IMR-90 (cell line): ENCODE measurements around the gene ATP8B3. TPM values are rescaled to one million over a fixed set of nuclear protein-coding genes. Genes with fewer than 3 reads are reported as not detected.
A peak's percentile ranks its signal among the peaks of the same experiment; 100 is the strongest.

Source experiments
- ATAC-seq: fragments of 200-7000 bp; cut with Tn5 transposase; 2 replicates; pipeline ENCODE4 v1.9.1; 2020; ENCODE audit warnings: low read depth, mild to moderate bottlenecking, moderate library complexity
- BruUV-seq: library from RNA; stranded (reverse); fragments of 400-500 nt; replicated peaks from 2 replicates; lab custom pipeline; 2021; lab: Mats Ljungman, UMichigan
- CTCF ChIA-PET: fragments of 300-600 bp; formaldehyde crosslinking; extraction: SDS; loops from one replicate; lab custom pipeline; 2021; ENCODE audit warnings: antibody characterized with exemption; lab: Yijun Ruan, JAX
- POLR2A ChIA-PET: fragments of 300-600 bp; sonication (Branson Sonifier 250); formaldehyde crosslinking; loops from one replicate; lab custom pipeline; 2022; ENCODE audit warnings: antibody characterized with exemption; ENCODE audit not compliant: unreplicated experiment; lab: Charles Lee
- DNase-seq: peaks from one replicate; pipeline ENCODE4 v3.0.0; 2013
- H2AFZ ChIP-seq: replicated peaks from 2 replicates; pipeline ENCODE3; 2013; ENCODE audit warnings: low read length, mild to moderate bottlenecking; ENCODE audit not compliant: poor library complexity
- H2AK5ac ChIP-seq: 2 replicates; pipeline ENCODE4 v1.6.1; 2013; ENCODE audit warnings: low read depth, low read length, inconsistent platforms
- H2AK9ac ChIP-seq: replicated peaks from 2 replicates; pipeline ENCODE3; 2013; ENCODE audit warnings: mild to moderate bottlenecking, low read depth, low read length, moderate library complexity; ENCODE audit not compliant: poor library complexity
- H2BK120ac ChIP-seq: 2 replicates; pipeline ENCODE4 v1.6.1; 2013; ENCODE audit warnings: low read depth, low read length, inconsistent platforms
- H2BK15ac ChIP-seq: 3 replicates; pipeline ENCODE4 v1.6.1; 2013; ENCODE audit warnings: low read depth, low read length, inconsistent platforms
- H2BK20ac ChIP-seq: 2 replicates; pipeline ENCODE4 v1.6.1; 2013; ENCODE audit warnings: low read depth, mild to moderate bottlenecking, inconsistent platforms, low read length, moderate library complexity
- H2BK5ac ChIP-seq: 2 replicates; pipeline ENCODE4 v1.6.1; 2013; ENCODE audit warnings: mild to moderate bottlenecking, low read depth, low read length, inconsistent platforms; ENCODE audit not compliant: poor library complexity, severe bottlenecking
- H3K14ac ChIP-seq: replicated peaks from 2 replicates; pipeline ENCODE4 v1.6.1; 2013; ENCODE audit warnings: low read depth, low read length, inconsistent platforms
- H3K18ac ChIP-seq: 2 replicates; pipeline ENCODE4 v1.6.1; 2013; ENCODE audit warnings: low read depth, low read length, control low read depth
- H3K23ac ChIP-seq: 2 replicates; pipeline ENCODE4 v1.6.1; 2013; ENCODE audit warnings: low read depth, low read length, inconsistent platforms
- H3K27ac ChIP-seq: 2 replicates; pipeline ENCODE4 v1.5.1; 2013; ENCODE audit warnings: mild to moderate bottlenecking, control low read depth, low read length; ENCODE audit not compliant: insufficient read depth
- H3K27me3 ChIP-seq: 2 replicates; pipeline ENCODE4 v1.6.1; 2013; ENCODE audit warnings: low read length; ENCODE audit not compliant: control insufficient read depth, insufficient read depth
- H3K36me3 ChIP-seq: 2 replicates; pipeline ENCODE4 v1.6.1; 2013; ENCODE audit warnings: low read length, mixed read lengths; ENCODE audit not compliant: control insufficient read depth, insufficient read depth
- H3K4ac ChIP-seq: 2 replicates; pipeline ENCODE4 v1.6.1; 2013; ENCODE audit warnings: low read depth, low read length, inconsistent platforms
- H3K4me1 ChIP-seq: 2 replicates; pipeline ENCODE4 v1.6.1; 2013; ENCODE audit warnings: low read length, mixed read lengths; ENCODE audit not compliant: control insufficient read depth, insufficient read depth
- H3K4me2 ChIP-seq: 2 replicates; pipeline ENCODE4 v1.6.1; 2013; ENCODE audit warnings: low read depth, mild to moderate bottlenecking, control low read depth, low read length, moderate library complexity
- H3K4me3 ChIP-seq: 2 replicates; pipeline ENCODE4 v1.5.1; 2013; ENCODE audit warnings: low read depth, mild to moderate bottlenecking, control low read depth, low read length, moderate library complexity; ENCODE audit not compliant: insufficient read depth
- H3K56ac ChIP-seq: 2 replicates; pipeline ENCODE4 v1.6.1; 2013; ENCODE audit warnings: low read length, inconsistent platforms; ENCODE audit not compliant: insufficient read depth; ENCODE audit errors: extremely low read depth
- H3K79me1 ChIP-seq, 2 experiments: 2 replicates each; pipeline ENCODE4 v1.6.1; 2013; ENCODE audit warnings: low read length in 2 of 2, inconsistent platforms in 1 of 2, low read depth in 1 of 2
- H3K9ac ChIP-seq: 2 replicates; pipeline ENCODE4 v1.6.1; 2013; ENCODE audit warnings: low read depth, low read length, control low read depth
- H3K9me1 ChIP-seq: 2 replicates; pipeline ENCODE4 v1.6.1; 2013; ENCODE audit warnings: low read length, inconsistent platforms; ENCODE audit not compliant: insufficient read depth
- H3K9me3 ChIP-seq: 2 replicates; pipeline ENCODE4 v1.6.1; 2013; ENCODE audit warnings: low read length; ENCODE audit not compliant: control insufficient read depth, insufficient read depth
- H4K20me1 ChIP-seq: 2 replicates; pipeline ENCODE4 v1.6.1; 2013; ENCODE audit warnings: low read length, inconsistent platforms; ENCODE audit not compliant: insufficient read depth
- H4K5ac ChIP-seq: 2 replicates; pipeline ENCODE4 v1.6.1; 2013; ENCODE audit warnings: mild to moderate bottlenecking, low read depth, low read length, control low read depth
- H4K8ac ChIP-seq, 2 experiments: 2 replicates each; pipeline ENCODE4 v1.6.1; 2013; ENCODE audit warnings: low read depth in 2 of 2, low read length in 2 of 2, control low read depth in 1 of 2, inconsistent platforms in 1 of 2
- H4K91ac ChIP-seq: 2 replicates; pipeline ENCODE4 v1.6.1; 2013; ENCODE audit warnings: low read depth, low read length, inconsistent platforms; ENCODE audit not compliant: insufficient read depth
- BHLHE40 ChIP-seq: fragments of 150-350 bp; IDR thresholded peaks from 2 replicates; pipeline ENCODE4 v1.6.1; 2016; ENCODE audit warnings: mild to moderate bottlenecking, low read depth, low read length
- CEBPB ChIP-seq: IDR thresholded peaks from 2 replicates; pipeline ENCODE4 v1.6.1; 2012; ENCODE audit warnings: low read depth, low read length, improper control_type of control experiment
- CTCF ChIP-seq: conservative IDR thresholded peaks from 2 replicates; pipeline ENCODE4 v1.5.1; 2012; ENCODE audit warnings: mild to moderate bottlenecking, low read depth, low read length, improper control_type of control experiment
- MAFK ChIP-seq: IDR thresholded peaks from 2 replicates; pipeline ENCODE4 v1.6.1; 2012; ENCODE audit warnings: low read depth, low read length, improper control_type of control experiment
- MAZ ChIP-seq: IDR thresholded peaks from 2 replicates; pipeline ENCODE4 v1.6.1; 2012; ENCODE audit warnings: low read depth, mild to moderate bottlenecking, low read length, improper control_type of control experiment, moderate library complexity, borderline replicate concordance
- NFE2L2 ChIP-seq: fragments of 150-350 bp; IDR thresholded peaks from 2 replicates; pipeline ENCODE4 v1.6.1; 2016; ENCODE audit warnings: low read depth, mild to moderate bottlenecking, low read length
- POLR2A ChIP-seq: IDR thresholded peaks from 2 replicates; pipeline ENCODE4 v1.6.1; 2012; ENCODE audit warnings: mild to moderate bottlenecking, low read depth, low read length
- RAD21 ChIP-seq: IDR thresholded peaks from 2 replicates; pipeline ENCODE4 v1.6.1; 2012; ENCODE audit warnings: low read length, improper control_type of control experiment
- RFX5 ChIP-seq: IDR thresholded peaks from 2 replicates; pipeline ENCODE4 v1.8.0; 2012; ENCODE audit warnings: low read depth, mild to moderate bottlenecking, low read length, moderate library complexity
- SMC3 ChIP-seq: fragments of 150-350 bp; IDR thresholded peaks from 2 replicates; pipeline ENCODE4 v1.6.1; 2016; ENCODE audit warnings: low read depth, mild to moderate bottlenecking, antibody characterized with exemption, low read length, moderate library complexity
- USF2 ChIP-seq: fragments of 150-350 bp; IDR thresholded peaks from 2 replicates; pipeline ENCODE4 v1.6.1; 2017; ENCODE audit warnings: mild to moderate bottlenecking, antibody characterized with exemption, low read length, low read depth
- WGBS, 2 experiments: methylation state at CpG; one replicate each; pipeline versions ENCODE4 v1.1.5 to v1.1.7; 2013; ENCODE audit warnings: missing lambda C conversion rate in 2 of 2; ENCODE audit not compliant: insufficient read length in 1 of 2; ENCODE audit errors: extremely low coverage in 2 of 2; 5-methylcytosine and 5-hydroxymethylcytosine counted together
- dilution Hi-C: fragments of 300-500 bp; cut with HindIII; formaldehyde crosslinking; loops from one replicate; pipeline ENCODE4 v1.14.3; 2018; ENCODE audit warnings: low sequenced_read_pairs; ENCODE audit not compliant: unreplicated experiment
- in situ Hi-C: fragments of 300-500 bp; cut with MboI; formaldehyde crosslinking; loops from 3 replicates; pipeline ENCODE4 v1.14.3; 2019; ENCODE audit warnings: low sequenced_read_pairs, inconsistent platforms, mixed read lengths
- intact Hi-C: fragments of 100-400 bp; cut with micrococcal nuclease; formaldehyde crosslinking; loops from 2 replicates; pipeline ENCODE4 v1.10.0; 2022
- polyA plus RNA-seq, 3 experiments: library from polyadenylated mRNA; depleted of rRNA; stranded (reverse); fragments of >200 nt; gene quantifications; 2 replicates each; pipeline ENCODE4 v1.2.3, GENCODE V29; 2012; ENCODE audit warnings: low replicate concordance in 1 of 3
- total RNA-seq: library from RNA; depleted of rRNA; stranded (reverse); fragments of >200 nt; gene quantifications from 2 replicates; pipeline ENCODE4 v1.2.3, GENCODE V29; 2012

Gene ATP8B3
- total and polyA plus RNA-seq, 2 of the 4 experiments (the other 2 are of a cell fraction) = 1.6 to 8.1 TPM

GRCh38 chr19:1765232-1765903, 46.7 kb downstream of the ATP8B3 start:
- ChIA-PET POLR2A (no interaction called here), CTCF (no interaction called here)
- dilution Hi-C loops = no loop called here
- H3K9ac ChIP-seq = no peak overlapping the region
- no peaks in the 10 kb centered on the region for H3K4me1 ChIP-seq
- no peak overlapping the region for H3K4me3 ChIP-seq
- no peak overlapping the region for H4K8ac ChIP-seq
- no peak overlapping the region for H4K91ac ChIP-seq
- no peaks in the 10 kb centered on the region for H4K20me1 ChIP-seq
- no peak overlapping the region for H3K4me2 ChIP-seq
- no peaks in the 10 kb centered on the region; the same call in 1 of the 2 replicates for H3K9me3 ChIP-seq
- H2AK9ac ChIP-seq = no peak overlapping the region
- H3K9me1 ChIP-seq = no peaks in the 10 kb centered on the region
- H2AFZ ChIP-seq = no peak overlapping the region
- H2BK120ac ChIP-seq = no peak overlapping the region
- H2BK20ac ChIP-seq = no peak overlapping the region
- BruUV-seq = no TSS peak
- no peak overlapping the region for H3K18ac ChIP-seq
- in situ Hi-C loops = loop anchor here (5.0 kb wide), 1 partner anchor 88 kb away; no protein-coding TSS in a partner anchor
- H3K36me3 ChIP-seq = no peaks in the 10 kb centered on the region
- ATAC-seq = peak; percentile 38
- H2AK5ac ChIP-seq = no peak overlapping the region
- H3K56ac ChIP-seq = no peak overlapping the region
- WGBS, 2 experiments = 0% methylated on average over 2 of the region's 33 CpGs; no CpG with 5 or more reads in 1 of the 2 experiments
- no peaks in the 10 kb centered on the region for H3K79me1 ChIP-seq
- no peak for DNase-seq
- TF ChIP-seq USF2 (no peak), BHLHE40 (no peak), POLR2A (no peak), CTCF (no peak), MAFK (no peak), RFX5 (no peak), NFE2L2 (no peak), CEBPB (no peak), RAD21 (no peak), MAZ (no peak), SMC3 (no peak)
- no peak overlapping the region for H2BK5ac ChIP-seq
- no peak overlapping the region for H2BK15ac ChIP-seq
- H3K4ac ChIP-seq = no peak overlapping the region
- intact Hi-C loops = no loop called here
- no peak overlapping the region for H3K23ac ChIP-seq
- H3K14ac ChIP-seq = no peak overlapping the region
- H3K27me3 ChIP-seq = peaks cover 84% of the 10 kb centered on the region
- no peak overlapping the region for H3K27ac ChIP-seq
- no peak overlapping the region for H4K5ac ChIP-seq
